Peyer's patch (tissue), 4 donors: ENCODE results near the gene EID2. TPM values are rescaled to one million over a fixed set of nuclear protein-coding genes. Genes with fewer than 3 reads are reported as not detected.

Experiments used
- DNase-seq, 3 donors: peaks; one replicate each; pipeline ENCODE4 v3.0.0-alpha.2; 2017 to 2019
- H3K27ac ChIP-seq, 4 donors: fragments of 200-600 bp; sonication (generic); one replicate each; pipeline ENCODE4 v1.5.1; 2016 to 2019
- H3K27me3 ChIP-seq, 2 donors: fragments of 200-600 bp; sonication (generic); one replicate each; pipeline ENCODE4 v1.5.1; 2019
- H3K36me3 ChIP-seq, 3 donors: fragments of 200-600 bp; sonication (generic); one replicate each; pipeline ENCODE4 v1.5.1; 2016 to 2019
- H3K4me1 ChIP-seq, 4 donors: fragments of 200-600 bp; sonication (generic); one replicate each; pipeline ENCODE4 v1.5.1; 2016 to 2019
- H3K4me3 ChIP-seq, 4 donors: fragments of 200-600 bp; sonication (generic); 1 replicate in 3 of 4; 2 replicates in 1 of 4; pipeline ENCODE4 v1.5.1; 2016 to 2019; ENCODE audit warnings: mild to moderate bottlenecking in 1 of 4
- H3K9me3 ChIP-seq, 4 donors: fragments of 200-600 bp; sonication (generic); one replicate each; pipeline ENCODE4 v1.5.1; 2016 to 2019; ENCODE audit warnings: mild to moderate bottlenecking in 1 of 4
- POLR2A ChIP-seq, 2 donors: fragments of 450-650 bp; IDR thresholded peaks; one replicate each; pipeline ENCODE4 v1.5.1; 2017; ENCODE audit warnings: antibody characterized with exemption in 2 of 2, mild to moderate bottlenecking in 2 of 2, moderate library complexity in 2 of 2
- total RNA-seq, 4 donors: library from RNA; depleted of rRNA; stranded (reverse); fragments of >200 nt; gene quantifications; one replicate each; pipeline ENCODE4 v1.1.0, GENCODE V29; 2016
- TF ChIP-seq, protein P1 (sequence below), 6 experiments: fragments of 450-650 bp in 4 of 6; fragments of 200-600 bp in 2 of 6; sonication (generic) in 1 of 6; IDR thresholded peaks; one replicate each; pipeline ENCODE4 v1.5.1; 2017 to 2019; ENCODE audit warnings: antibody characterized with exemption in 6 of 6, mild to moderate bottlenecking in 3 of 6, moderate library complexity in 1 of 6

EID2 gene
- total RNA-seq, 4 donors from 2014 or later: 7.1 to 12.4 (median 8.8) TPM

GRCh38 chr19:39514840-39515550 is 25.0 kb downstream of the EID2 start, which contains the start of gene SELENOV:
TSS of gene SELENOV (plus strand) at chr19:39515139. CDS start at chr19:39515213, 74 bp downstream.
- no peak for TF ChIP-seq POLR2A (IDR thresholded peaks at IDR 0.05)
- TF ChIP-seq, protein P1, sequence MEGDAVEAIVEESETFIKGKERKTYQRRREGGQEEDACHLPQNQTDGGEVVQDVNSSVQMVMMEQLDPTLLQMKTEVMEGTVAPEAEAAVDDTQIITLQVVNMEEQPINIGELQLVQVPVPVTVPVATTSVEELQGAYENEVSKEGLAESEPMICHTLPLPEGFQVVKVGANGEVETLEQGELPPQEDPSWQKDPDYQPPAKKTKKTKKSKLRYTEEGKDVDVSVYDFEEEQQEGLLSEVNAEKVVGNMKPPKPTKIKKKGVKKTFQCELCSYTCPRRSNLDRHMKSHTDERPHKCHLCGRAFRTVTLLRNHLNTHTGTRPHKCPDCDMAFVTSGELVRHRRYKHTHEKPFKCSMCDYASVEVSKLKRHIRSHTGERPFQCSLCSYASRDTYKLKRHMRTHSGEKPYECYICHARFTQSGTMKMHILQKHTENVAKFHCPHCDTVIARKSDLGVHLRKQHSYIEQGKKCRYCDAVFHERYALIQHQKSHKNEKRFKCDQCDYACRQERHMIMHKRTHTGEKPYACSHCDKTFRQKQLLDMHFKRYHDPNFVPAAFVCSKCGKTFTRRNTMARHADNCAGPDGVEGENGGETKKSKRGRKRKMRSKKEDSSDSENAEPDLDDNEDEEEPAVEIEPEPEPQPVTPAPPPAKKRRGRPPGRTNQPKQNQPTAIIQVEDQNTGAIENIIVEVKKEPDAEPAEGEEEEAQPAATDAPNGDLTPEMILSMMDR (IDR thresholded peaks at IDR 0.05): no peak
- Histone ChIP-seq H3K9me3 (no peaks in the 10 kb centered on the region), H3K27ac (no peak within 1 kb of the TSS), H3K4me1 (peaks cover 4 to 15% (median 12%) of the 10 kb centered on the region in 4 donors), H3K27me3 (peaks cover 0 to 21% of the 10 kb centered on the region in 2 donors), H3K36me3 (no peaks in the 10 kb centered on the region), H3K4me3 (peak within 1 kb of the TSS in 3 of 4 donors; percentile 33 to 38 (median 36))
- DNase-seq: no peak

DNA sequence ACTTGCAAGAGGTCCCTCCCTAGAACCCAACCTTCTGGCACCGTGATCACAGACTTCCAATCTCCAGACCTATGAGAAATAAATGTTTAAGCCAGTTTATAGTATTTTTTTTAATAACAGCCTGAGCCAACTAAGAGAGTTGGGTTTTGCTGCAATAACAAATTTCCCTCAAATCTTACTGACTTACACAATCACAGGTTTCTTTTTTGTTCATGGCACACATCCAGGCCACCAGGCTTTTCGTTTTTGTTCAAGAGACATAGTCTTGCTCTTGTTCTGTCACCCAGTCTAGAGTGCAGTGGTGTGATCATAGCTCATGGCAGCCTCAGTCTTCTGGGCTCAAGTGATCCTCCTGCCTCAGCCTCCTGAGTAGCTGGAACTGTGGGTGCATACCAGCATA is 27.0 kb downstream of the EID2 start:
- Histone ChIP-seq H3K27ac (no peak overlapping the region), H3K4me1 (peaks cover 4 to 15% (median 12%) of the 10 kb centered on the region in 4 donors), H3K36me3 (no peaks in the 10 kb centered on the region), H3K27me3 (peaks cover 0 to 26% of the 10 kb centered on the region in 2 donors), H3K4me3 (no peak overlapping the region), H3K9me3 (no peaks in the 10 kb centered on the region)
- TF ChIP-seq, protein P1 (IDR thresholded peaks at IDR 0.05): no peak
- no peak for TF ChIP-seq POLR2A (IDR thresholded peaks at IDR 0.05)
- no peak for DNase-seq

DNA sequence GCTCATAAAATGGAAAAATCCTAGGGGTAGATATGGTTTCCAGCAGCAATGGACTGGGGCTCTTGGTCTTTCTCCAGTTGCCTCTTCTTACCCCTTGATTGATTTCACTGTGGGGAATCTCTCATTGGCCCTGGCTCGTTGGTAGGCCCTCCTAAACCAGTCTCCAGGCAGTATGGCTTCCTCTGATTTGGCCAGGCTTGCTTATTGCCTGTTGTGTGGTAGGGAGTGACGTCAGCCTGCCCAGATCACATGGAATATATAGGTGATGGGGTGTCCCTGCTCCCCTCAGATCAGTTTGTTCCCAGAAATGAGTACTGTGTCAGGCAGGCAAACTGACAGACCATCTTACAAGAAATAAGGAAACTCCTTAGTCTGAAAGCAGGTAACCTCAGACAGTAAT is 30.7 kb downstream of the EID2 start:
- H3K36me3 ChIP-seq: no peaks in the 10 kb centered on the region
- peaks cover 0 to 19% of the 10 kb centered on the region in 2 donors for H3K27me3 ChIP-seq
- H3K9me3 ChIP-seq: no peaks in the 10 kb centered on the region
- H3K4me3 ChIP-seq: no peak overlapping the region
- no peak for DNase-seq
- no peak overlapping the region for H3K27ac ChIP-seq
- H3K4me1 ChIP-seq: peaks cover 0 to 9% (median 0%) of the 10 kb centered on the region in 4 donors
- no peak for TF ChIP-seq POLR2A (IDR thresholded peaks at IDR 0.05)
- TF ChIP-seq, protein P1 (IDR thresholded peaks at IDR 0.05): no peak

GRCh38 chr19:39508629-39509028 is 31.3 kb downstream of the EID2 start:
- Histone ChIP-seq H3K27ac (no peak overlapping the region), H3K4me1 (peaks cover 0 to 9% (median 0%) of the 10 kb centered on the region in 4 donors), H3K9me3 (no peaks in the 10 kb centered on the region), H3K4me3 (no peak overlapping the region), H3K36me3 (no peaks in the 10 kb centered on the region), H3K27me3 (peaks cover 0 to 17% of the 10 kb centered on the region in 2 donors)
- TF ChIP-seq, protein P1 (IDR thresholded peaks at IDR 0.05): no peak
- TF ChIP-seq POLR2A (IDR thresholded peaks at IDR 0.05): no peak
- DNase-seq: no peak

GRCh38 chr19:39507715-39508364 is 32.1 kb downstream of the EID2 start:
- Histone ChIP-seq H3K9me3 (no peaks in the 10 kb centered on the region), H3K4me3 (peak overlapping the region in 3 of 4 donors; percentile 32 to 53 (median 41)), H3K4me1 (peaks cover 0 to 9% (median 1%) of the 10 kb centered on the region in 4 donors), H3K27ac (no peak overlapping the region), H3K36me3 (no peaks in the 10 kb centered on the region), H3K27me3 (peaks cover 0 to 17% of the 10 kb centered on the region in 2 donors)
- DNase-seq: no peak
- TF ChIP-seq, protein P1 (IDR thresholded peaks at IDR 0.05): no peak
- TF ChIP-seq POLR2A (IDR thresholded peaks at IDR 0.05): no peak
